Mesothelial cell of epicardium (in vitro differentiated cells): ENCODE data around the gene TLNRD1. TPM values are rescaled to one million over a fixed set of nuclear protein-coding genes. Genes with fewer than 3 reads are reported as not detected.

Experiments used
- DNase-seq, 2 experiments: peaks; one replicate each; pipeline ENCODE4 v3.0.0; 2021; ENCODE audit warnings: low spot score in 2 of 2; ENCODE audit not compliant: unreplicated experiment in 2 of 2
- H3K27ac Mint-ChIP-seq: 2 replicates; pipeline ENCODE4 v1.8.0; 2021; ENCODE audit warnings: mixed read lengths
- H3K27me3 Mint-ChIP-seq: 2 replicates; pipeline ENCODE4 v1.8.0; 2021; ENCODE audit warnings: low read depth, mixed read lengths
- H3K36me3 Mint-ChIP-seq: 2 replicates; pipeline ENCODE4 v1.8.0; 2021; ENCODE audit warnings: mixed read lengths
- H3K4me1 Mint-ChIP-seq: 2 replicates; pipeline ENCODE4 v1.8.0; 2021; ENCODE audit warnings: mixed read lengths
- H3K4me3 Mint-ChIP-seq: 2 replicates; pipeline ENCODE4 v1.8.0; 2021; ENCODE audit warnings: mild to moderate bottlenecking, moderate library complexity, mixed read lengths
- H3K9me3 Mint-ChIP-seq: 2 replicates; pipeline ENCODE4 v1.8.0; 2021; ENCODE audit warnings: mixed read lengths
- total RNA-seq: library from RNA; stranded (reverse); gene quantifications from 3 replicates; pipeline ENCODE4 v1.2.1, GENCODE V29; 2021
- TF ChIP-seq, protein P1 (sequence below): fragments of 200-600 bp; sonication (generic); IDR thresholded peaks from one replicate; pipeline ENCODE4 v1.5.0; 2021; ENCODE audit warnings: antibody characterized with exemption; ENCODE audit not compliant: unreplicated experiment

The TLNRD1 gene
- total RNA-seq, 1 donor from 2014 or later, result 13.0 TPM

DNA sequence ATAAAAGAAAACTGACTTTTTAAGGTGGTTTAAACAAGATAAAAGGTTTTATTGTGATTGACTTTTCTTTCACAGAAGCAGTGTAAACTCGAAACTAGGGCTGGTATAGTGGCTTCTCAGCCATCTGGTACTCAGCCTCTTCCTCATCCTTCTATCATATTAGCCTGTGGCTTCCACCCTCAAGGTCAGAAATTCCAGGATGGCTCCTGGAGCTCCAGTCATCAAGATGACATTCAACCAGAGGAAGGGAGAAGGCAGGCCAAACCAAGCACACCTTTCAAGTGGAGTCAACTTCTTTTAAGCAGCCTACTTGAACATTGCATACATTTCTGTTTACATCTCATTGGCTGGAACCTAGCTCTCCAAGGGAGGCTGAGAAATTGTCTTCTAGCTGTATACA, 9.8 kb upstream of the TLNRD1 start:
- DNase-seq, result no peak
- Mint-ChIP-seq H3K27me3 (no peaks in the 10 kb centered on the region), H3K36me3 (no peaks in the 10 kb centered on the region), H3K27ac (no peak overlapping the region), H3K9me3 (no peaks in the 10 kb centered on the region), H3K4me1 (peaks cover 23% of the 10 kb centered on the region), H3K4me3 (no peak overlapping the region)
- TF ChIP-seq, protein P1, sequence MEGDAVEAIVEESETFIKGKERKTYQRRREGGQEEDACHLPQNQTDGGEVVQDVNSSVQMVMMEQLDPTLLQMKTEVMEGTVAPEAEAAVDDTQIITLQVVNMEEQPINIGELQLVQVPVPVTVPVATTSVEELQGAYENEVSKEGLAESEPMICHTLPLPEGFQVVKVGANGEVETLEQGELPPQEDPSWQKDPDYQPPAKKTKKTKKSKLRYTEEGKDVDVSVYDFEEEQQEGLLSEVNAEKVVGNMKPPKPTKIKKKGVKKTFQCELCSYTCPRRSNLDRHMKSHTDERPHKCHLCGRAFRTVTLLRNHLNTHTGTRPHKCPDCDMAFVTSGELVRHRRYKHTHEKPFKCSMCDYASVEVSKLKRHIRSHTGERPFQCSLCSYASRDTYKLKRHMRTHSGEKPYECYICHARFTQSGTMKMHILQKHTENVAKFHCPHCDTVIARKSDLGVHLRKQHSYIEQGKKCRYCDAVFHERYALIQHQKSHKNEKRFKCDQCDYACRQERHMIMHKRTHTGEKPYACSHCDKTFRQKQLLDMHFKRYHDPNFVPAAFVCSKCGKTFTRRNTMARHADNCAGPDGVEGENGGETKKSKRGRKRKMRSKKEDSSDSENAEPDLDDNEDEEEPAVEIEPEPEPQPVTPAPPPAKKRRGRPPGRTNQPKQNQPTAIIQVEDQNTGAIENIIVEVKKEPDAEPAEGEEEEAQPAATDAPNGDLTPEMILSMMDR, result no peak

DNA sequence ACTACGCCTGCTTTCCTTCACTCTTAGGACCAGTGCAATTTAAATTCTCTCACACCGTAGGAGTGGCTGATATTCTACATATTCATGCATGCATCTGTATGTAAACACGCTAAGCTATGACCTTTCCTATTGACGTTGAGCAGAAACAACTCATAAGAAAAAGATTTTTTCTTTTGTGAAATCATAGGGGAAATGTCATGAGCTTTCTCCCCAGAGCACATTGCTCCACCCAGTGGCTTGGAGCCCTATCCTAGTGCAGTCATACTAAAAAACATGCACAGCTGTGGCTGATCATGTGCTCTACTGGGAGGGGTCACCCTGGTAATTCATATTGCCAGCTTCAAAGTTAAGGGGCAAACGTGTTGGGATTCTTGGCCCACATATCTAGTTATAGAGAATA, 9.3 kb upstream of the TLNRD1 start:
- Mint-ChIP-seq H3K36me3 (no peaks in the 10 kb centered on the region), H3K4me3 (no peak overlapping the region), H3K9me3 (no peaks in the 10 kb centered on the region), H3K27me3 (no peaks in the 10 kb centered on the region), H3K27ac (no peak overlapping the region), H3K4me1 (peaks cover 20% of the 10 kb centered on the region)
- TF ChIP-seq, protein P1, result no peak
- DNase-seq, result no peak

DNA sequence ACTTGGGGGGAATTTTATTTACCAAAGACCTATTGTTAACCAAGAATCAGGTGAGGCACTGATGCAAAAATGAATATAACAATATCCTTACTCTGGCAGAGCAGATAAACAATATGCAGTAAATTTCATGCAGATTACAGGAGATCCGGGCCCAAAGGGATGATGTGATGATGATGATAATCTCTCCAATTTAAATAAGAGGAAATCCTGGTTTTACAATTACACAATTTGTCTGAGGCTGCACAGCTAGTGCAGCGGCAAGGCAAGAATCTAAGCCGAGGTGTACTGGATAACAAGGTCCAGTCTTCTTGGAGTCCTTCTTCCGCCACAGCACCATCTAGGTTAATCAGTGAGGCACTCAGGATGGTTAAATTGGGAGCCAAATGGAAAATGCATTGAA, 8.7 kb upstream of the TLNRD1 start:
- Mint-ChIP-seq H3K4me3 (no peak overlapping the region), H3K27ac (no peak overlapping the region), H3K9me3 (no peaks in the 10 kb centered on the region), H3K36me3 (no peaks in the 10 kb centered on the region), H3K27me3 (no peaks in the 10 kb centered on the region), H3K4me1 (peaks cover 14% of the 10 kb centered on the region)
- TF ChIP-seq, protein P1, result no peak
- DNase-seq, result no peak

- Mint-ChIP-seq H3K9me3 (no peaks in the 10 kb centered on the region), H3K36me3 (peaks cover 1% of the 10 kb centered on the region)
Measured at GRCh38 chr15:80992441-80992840, 8.3 kb upstream of the TLNRD1 start.

GRCh38 chr15:80996247-80996646, 4.5 kb upstream of the TLNRD1 start:
- Mint-ChIP-seq H3K4me3 (no peak overlapping the region), H3K9me3 (no peaks in the 10 kb centered on the region), H3K4me1 (peaks cover 6% of the 10 kb centered on the region), H3K27ac (no peak overlapping the region), H3K36me3 (peaks cover 2% of the 10 kb centered on the region), H3K27me3 (no peaks in the 10 kb centered on the region)
- TF ChIP-seq, protein P1, result no peak
- DNase-seq, result no peak

More at GRCh38 chr15:80992441-80992840, 8.3 kb upstream of the TLNRD1 start:
- TF ChIP-seq, protein P1, result no peak
- no peaks in the 10 kb centered on the region for H3K27me3 Mint-ChIP-seq
- H3K4me3 Mint-ChIP-seq, result no peak overlapping the region
- DNase-seq, result no peak
- no peak overlapping the region for H3K27ac Mint-ChIP-seq
- peaks cover 12% of the 10 kb centered on the region for H3K4me1 Mint-ChIP-seq

DNA sequence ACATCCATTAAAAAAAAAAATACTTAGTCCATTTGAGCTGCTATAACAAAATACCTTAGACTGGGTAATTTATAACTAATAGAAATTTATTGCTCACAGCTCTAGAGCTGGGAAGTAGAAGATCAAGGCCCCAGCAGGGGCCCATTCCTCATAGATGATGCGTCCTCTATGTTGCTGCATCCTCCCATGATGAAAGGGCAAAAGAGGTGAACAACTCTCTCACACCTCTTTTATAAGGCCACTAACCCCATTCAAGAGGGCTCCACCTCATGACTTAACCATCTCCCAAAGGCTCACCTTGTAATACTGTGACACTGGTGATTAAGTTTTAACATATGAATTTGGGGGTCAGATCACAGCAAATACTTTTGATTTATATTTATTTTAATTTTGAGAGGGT, 3.0 kb upstream of the TLNRD1 start:
- no peaks in the 10 kb centered on the region for H3K27me3 Mint-ChIP-seq
- no peak overlapping the region for H3K27ac Mint-ChIP-seq
- TF ChIP-seq, protein P1, result no peak
- no peaks in the 10 kb centered on the region for H3K9me3 Mint-ChIP-seq
- no peak overlapping the region for H3K4me3 Mint-ChIP-seq
- H3K4me1 Mint-ChIP-seq, result peaks cover 6% of the 10 kb centered on the region
- H3K36me3 Mint-ChIP-seq, result peaks cover 2% of the 10 kb centered on the region
- DNase-seq, result no peak
